Measurements from ENCODE around the gene TTC34.

TTC34 gene, protein sequence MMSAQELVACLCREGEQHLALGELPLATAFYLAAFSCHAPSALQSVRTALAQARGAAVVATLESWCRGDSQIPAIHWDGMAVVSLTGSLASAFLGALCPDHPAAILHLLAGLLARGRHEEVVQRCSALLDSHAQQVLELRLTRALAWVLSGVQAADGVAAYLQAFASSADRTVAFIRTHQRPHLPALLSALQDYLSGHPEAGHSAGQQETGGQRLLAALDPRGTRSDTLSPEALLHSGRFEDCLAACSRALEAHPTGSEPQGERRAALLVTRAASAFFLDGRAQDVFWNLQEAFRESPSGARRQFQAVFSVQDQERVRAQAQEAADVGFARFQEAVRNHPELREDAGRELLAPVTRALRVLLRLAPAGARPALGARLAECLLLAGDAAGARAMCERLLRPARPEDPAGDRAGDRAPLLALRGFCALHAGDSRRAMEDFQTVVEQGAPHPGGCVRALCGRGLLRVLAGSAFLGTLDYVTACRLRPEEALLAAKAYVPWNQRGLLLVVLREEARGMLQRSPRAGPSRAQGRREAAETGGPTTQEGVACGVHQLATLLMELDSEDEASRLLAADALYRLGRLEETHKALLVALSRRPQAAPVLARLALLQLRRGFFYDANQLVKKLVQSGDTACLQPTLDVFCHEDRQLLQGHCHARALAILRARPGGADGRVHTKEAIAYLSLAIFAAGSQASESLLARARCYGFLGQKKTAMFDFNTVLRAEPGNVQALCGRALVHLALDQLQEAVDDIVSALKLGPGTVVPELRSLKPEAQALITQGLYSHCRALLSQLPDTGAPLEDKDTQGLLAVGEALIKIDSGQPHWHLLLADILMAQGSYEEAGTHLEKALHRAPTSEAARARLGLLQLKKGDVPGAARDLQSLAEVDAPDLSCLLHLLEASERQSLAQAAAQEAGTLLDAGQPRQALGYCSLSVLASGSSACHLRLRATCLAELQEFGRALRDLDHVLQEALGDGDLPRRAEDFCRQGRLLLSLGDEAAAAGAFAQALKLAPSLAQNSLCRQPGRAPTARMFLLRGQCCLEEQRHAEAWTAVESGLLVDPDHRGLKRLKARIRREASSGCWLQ

DNA sequence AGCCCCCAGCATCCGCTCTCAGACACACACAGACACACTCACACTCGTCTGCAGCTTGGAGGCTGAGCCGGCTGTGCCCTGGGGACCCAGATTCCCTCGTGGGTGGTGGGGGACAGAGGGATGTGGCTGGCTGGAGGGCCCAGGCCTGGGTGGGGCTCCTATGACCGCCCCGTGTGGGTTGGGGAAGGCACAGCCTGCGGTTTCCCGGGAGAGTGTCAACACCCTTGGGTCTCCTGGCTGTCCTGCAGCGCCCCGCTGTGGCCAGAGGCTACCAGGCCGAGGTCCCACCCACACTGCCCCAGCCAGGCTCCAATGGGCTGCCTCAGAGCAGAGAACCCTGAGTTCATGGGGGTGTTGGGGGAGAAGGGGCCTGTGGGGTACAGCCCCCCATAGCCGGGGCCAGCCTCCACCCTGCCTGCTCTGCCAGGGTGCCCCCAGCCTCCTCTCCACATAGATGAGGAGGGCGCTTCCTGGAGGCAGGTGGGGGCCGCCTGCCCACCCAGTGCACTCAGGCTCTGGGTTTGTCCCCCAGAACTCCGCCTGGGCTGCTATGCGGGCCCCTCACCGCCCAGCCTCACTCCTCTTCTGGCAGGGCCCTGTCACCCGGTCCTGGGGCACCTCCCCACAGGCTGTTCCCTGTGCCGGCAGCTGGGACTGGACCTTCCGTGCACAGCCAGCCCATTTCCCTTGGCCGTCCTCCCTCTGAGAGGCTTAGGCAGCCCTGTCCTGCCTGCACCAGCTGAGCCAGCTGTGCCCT, at the start of gene TTC34:
Gene TTC34 (minus strand): TSS at position 159 of the 757 bp plus-strand sequence. CDS start 866 bp downstream, outside the sequence.
- DNase-seq = no peak

DNA sequence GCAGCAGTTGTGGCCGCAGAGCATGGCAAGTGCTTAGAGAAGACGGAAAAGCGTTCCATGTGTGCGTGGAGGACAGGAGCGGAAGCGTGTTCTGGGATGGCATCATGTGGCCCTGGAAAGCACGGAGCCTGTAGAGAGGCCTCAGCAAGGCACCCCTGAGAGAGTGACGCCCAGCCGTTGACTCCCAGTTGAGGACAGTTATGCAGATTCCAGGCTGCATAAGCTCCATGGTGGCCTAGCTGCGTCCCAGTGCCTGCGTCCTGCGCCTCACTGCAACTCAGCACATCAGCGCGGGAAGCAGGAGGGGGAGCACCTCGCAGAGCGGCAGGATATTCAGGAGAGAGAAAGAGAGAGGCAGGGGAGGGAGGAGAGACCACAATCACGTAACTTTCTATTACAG, 49.0 kb upstream of the TTC34 start:
- no peak for DNase-seq

DNA sequence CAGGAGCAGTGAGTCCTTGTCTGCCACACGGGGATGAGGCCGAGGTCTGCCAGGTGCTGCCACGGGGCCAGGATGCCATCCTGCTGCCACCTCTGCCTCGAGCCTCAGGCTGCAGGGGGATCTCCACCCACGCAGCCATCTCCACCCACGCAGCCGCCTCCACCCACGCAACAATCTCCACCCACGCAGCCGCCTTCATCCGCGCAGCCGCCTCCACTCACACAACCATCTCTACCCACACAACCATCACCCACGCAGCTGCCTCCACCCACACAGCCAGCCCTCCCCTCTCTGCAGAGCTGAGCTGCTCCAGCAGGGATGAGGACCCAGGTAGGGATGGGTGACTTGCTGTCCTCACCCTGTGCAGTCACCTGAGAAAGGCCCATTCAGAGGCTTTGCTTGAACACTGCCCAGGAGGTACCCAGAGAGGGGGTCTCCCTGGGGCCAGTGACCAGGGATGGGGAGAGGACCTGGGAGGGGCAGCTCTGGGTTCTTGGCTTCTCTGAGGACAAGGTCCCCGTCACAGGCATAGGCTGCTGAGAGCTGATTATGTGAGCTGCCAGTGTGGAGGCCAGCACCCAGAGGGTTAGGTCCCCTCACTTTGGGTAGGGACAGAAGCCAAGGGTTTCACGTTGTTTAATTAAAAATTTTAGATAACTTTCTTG, 46.6 kb upstream of the TTC34 start:
- no peak for DNase-seq

DNA sequence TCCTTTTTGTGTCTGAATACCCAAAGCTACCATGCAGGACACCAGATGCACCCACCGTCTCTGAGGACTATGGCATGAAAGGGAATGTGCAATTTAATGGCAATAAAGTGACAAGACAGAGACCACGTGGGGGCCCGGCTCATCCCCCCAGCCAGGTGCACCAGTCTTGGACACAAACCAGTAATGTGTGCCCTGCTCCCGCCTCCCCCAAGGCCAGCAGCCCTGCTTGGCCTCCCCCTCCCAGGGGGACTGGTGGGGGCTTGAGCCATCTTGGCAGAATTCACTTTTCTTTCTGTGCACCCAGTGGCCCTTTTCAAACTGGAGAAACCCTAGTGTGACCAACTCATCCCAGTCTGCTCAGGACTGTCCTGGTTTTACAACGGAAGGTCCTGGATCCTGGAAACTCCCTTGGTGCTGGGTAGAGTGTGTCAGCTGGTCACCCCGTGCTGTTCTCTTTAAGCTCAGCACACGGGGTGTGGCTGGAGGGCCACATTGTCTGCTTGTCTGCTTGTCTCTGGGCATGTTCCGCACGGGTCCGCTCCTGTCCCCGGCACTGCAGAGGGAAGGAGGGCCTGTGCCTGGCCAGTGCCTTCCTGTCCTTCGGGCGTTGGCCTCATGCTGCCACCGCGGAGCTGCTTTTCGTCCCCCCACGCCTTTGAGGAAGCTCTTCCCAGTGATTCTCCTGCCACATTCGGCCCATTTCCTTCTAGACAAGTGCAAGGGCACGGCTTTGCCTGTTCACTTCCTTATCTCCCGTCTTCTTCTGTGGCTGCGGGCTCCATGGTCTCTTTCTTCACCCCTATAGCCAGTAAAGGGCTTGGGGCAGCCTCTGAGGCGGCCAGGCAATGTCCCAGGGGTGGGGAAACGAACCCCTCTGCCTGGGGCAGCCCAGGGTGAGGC, 45.8 kb upstream of the TTC34 start:
- DNase-seq = no peak

DNA sequence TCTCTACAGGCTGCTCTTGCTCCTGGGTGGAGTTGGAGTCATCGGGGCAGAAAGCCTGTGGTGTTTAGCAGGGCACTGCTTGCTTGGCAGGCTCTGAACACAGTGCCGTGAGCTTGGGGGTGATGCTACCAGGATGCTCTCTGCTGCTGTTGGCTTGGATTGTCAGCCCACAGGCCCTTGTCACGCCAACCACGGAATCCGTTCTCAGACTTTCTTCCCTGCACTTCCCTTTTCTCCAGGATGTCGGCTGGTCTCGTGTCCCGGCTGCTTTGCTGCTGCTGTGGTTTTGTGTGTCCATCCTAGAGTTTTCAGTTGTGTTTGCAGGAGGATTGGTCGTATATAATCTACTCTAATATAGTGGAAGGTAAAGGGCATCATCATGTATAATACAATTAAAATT, 44.4 kb upstream of the TTC34 start:
- no peak for DNase-seq

- no peak for DNase-seq
Measured at GRCh38 chr1:2840036-2840809, 38.7 kb upstream of the TTC34 start.

- no peak for DNase-seq
Measured at GRCh38 chr1:2837823-2838222, 36.3 kb upstream of the TTC34 start.

DNA sequence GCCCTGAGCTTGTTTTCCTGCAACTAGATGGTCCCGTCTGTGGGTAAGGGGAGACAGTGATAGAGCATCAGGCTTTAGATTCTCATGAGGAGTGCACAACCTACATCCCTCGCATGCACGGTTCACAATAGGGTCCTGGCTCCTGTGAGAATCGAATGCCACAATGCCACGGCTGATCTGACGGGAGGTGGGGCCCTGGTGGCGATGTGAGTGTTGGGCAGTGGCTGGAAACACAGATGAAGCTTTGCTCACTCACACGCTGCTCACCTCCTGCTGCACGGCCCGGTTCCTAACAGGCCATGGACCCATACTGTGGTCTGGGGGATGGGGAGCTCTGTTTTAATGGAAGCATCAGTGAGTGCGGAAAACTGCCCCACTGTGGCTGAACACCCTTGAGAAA, 35.8 kb upstream of the TTC34 start:
- DNase-seq = no peak

DNA sequence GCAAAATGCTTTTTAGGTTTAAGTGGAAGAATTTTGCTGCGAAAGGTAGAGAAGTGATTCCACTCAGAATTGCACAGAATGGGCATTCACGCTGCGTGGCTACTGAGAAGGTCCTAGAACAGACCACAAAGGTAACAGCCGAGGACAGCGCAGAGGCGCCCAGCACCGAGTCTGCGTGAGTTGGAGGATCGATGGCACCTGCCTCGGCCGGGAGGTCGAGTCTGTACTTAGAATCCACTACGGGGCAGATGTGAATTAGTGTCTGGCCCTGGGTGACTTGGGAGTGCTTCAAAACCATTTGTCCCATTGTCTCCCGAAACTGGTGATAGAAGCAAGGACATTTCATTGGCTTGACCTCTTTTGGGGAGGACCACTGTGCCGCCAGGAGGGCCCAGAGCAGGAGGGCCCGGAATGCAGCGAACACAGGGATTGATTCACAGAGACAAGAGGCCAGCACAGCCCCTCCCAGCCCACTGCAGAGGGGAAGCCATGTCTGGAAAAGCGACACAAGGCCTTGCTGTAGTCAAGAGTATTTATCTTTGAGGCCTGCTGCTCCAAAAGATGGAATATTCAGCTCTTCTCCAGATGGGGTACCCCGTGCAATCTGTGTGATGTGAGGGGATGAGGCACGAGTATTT, 35.0 kb upstream of the TTC34 start:
- no peak for DNase-seq

DNA sequence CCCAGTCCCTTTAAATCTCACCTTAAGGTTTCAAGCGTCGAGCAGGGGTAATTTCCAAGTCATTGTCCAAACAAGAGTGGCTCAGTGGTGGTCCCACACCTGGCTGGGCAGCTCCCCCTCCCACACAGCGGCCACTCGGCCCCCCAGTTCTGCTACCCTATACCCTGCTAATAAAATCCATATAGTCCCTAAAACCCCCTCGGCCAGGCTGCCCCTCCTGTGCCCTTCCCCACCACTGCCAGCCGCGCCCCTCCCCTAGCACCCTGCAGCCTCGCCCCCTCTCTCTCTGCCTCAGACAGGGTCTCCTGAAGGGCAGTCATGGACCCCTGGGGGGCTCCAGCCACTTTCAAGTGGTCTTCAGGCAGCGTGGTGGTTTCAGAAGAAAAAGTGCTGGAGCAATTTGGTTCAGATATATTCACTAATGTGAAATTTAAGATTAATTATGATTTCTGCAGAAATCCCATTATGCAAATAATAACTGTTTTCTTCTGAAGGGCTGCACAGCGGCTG, 34.2 kb upstream of the TTC34 start:
- no peak for DNase-seq

DNA sequence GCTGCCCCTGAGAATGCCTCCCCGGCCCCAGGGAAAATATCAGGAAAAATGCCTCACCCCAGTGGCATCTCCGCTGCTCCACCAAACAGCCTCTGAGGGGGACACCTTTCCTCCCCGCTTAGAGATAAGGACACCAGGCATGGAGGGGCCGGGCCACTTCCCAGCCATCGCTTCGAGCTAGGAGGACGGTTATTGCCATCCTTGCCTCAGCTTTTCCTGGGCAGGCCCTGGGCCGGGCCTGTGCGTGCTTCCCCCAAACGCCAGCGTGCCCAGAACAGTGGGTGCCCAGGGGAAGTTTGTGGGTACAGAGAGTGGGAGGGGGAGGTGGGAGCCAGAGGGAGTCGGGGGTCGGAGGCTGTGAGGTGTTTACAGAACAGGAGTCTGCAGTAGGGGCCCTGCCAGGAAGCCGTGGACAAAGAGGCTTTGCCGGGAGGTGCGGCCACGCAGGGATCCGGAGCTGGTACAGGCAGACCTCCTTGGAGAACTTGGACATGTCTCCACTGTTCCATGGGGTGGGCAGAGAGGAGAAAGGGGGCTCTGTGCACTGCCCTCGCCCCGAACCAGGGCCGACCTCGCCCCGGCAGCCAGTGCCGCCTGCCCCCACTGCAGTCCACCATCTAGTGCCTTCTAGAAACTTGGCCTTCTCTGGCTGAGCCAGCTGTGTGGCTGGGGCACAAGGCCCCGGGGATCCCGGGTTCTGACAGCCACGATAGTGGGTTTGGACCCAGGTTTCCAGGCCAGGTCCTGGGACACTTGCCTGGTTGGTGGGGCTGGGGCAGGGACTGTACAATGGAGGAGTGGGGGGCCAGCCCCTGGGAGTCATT, 33.5 kb upstream of the TTC34 start:
- no peak for DNase-seq

DNA sequence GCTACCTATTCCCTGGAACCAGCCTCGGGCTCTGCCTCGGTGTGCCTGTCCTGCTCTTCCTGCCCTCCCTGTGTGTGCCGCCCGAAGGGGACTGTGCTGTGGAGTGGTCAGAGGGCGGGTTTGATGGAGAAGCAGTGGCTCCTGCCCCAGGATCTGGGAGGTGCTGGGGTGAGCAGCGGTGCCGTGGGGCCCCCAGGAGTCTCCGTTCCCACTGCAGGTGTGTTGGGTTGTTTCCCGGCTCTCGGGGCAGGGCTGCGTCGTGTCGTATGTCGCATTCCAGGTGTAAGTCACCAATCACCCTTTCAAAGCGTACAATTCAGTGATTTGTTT, 32.6 kb upstream of the TTC34 start:
- DNase-seq = no peak

GRCh38 chr1:2833454-2834145, 32.1 kb upstream of the TTC34 start:
- no peak for DNase-seq

GRCh38 chr1:2832506-2833453, 31.3 kb upstream of the TTC34 start:
- DNase-seq = no peak

DNA sequence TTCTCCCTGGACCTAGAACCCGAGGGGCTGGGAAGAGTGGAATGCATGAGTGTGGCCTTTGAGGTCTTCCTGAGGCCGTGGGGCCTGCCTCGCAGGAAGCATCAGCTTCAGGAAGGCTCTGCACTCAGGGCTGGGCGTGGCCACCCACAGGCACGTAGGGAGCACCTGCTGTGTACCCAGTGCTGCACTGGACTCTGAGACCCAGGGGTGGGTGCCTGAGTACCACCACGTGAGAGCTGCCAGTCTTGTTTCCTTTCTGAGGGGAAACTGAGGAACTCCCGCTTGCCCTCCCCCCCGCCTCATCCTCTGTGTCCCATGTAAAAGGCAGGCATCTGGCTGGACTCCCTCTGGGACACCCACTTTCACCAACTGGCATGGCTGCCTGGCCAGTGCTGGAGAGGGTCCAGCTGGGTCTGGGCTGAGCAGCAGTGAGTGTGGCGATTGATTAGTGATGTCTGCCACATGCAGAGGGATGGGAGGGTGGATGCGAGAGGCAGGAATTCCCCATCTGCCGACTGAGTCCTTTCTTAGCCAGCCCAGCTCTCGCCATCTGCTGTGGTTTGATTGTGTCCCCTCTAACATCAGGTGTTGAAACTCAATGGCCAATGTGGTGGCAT, 30.2 kb upstream of the TTC34 start:
- no peak for DNase-seq

DNA sequence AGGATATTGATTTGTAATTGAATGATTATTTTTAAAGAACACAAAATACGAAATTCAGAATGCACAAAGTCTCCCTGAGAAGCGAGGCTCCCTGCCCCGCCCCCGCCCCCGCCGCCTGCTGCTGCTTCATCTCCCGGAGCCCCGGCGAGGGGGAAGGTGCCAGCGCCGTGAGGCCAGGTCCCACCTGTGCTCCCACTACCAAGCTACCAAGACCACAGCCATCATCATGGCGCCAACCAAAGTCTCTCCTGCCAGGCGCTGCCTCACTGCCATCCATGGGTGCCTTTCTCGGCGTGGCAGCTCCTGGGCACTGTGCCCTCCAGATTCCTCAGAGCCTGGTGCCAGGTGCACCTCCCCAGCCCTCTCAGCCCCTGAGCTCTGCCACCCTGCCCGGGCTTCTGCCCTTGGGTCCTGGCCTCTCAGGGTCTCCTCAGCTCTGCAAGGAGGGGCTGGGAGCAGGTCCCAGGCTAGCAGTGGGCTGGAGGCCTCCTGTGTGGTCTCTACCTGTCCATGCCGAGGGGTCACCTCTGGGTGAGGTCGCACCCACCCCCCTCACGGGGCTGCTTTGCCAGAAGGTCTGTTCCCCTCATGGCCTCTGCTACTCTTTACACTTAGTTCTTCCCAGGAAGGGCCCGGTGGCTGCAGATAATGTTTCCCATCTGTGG, 29.4 kb upstream of the TTC34 start:
- no peak for DNase-seq

All from DMS79 treated with DMSO at 0.1 percent for 48 hours (cell line).